ENCODE measurements around the gene GPR39. TPM values are rescaled to one million over a fixed set of nuclear protein-coding genes. Genes with fewer than 3 reads are reported as not detected.

Gene GPR39
- not detected for total RNA-seq
- under 1 TPM in 1 of 3 donors, not detected in 2; 0.05 TPM for polyA plus RNA-seq
- long read RNA-seq, donor 1, result 0 reads
- long read RNA-seq, donor 2, result 0 reads

DNA sequence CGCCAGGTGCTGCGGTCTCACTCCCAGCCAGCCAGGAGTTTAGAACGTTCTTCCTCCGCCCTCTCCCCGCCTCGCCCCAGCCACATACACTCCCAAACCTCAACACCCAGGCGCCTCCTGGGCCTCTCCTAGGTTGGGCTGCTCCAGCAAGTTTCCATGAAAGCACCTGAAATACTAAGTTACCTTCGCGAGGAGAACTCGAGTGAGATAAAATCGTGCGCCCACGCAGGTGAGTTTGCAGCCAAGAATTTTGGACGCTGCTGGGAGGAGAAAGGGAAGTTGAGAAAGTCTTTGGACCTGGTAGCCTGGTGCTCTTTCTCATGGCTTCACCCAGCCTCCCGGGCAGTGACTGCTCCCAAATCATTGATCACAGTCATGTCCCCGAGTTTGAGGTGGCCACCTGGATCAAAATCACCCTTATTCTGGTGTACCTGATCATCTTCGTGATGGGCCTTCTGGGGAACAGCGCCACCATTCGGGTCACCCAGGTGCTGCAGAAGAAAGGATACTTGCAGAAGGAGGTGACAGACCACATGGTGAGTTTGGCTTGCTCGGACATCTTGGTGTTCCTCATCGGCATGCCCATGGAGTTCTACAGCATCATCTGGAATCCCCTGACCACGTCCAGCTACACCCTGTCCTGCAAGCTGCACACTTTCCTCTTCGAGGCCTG is at the start of gene GPR39:
Gene GPR39 (plus strand): TSS at position 83 of the 673 bp plus-strand sequence.
- peak within 1 kb of the TSS in 1 of 8 donors; percentile 8 for H3K27ac ChIP-seq
- H3K4me1 ChIP-seq, result peaks cover 0 to 16% (median 3%) of the 10 kb centered on the region in 6 donors
- no peaks in the 10 kb centered on the region for H3K36me3 ChIP-seq
- H3K4me3 ChIP-seq, result peak within 1 kb of the TSS; percentile 20 to 61 (median 34)
- intact Hi-C loops (cut with DNase I; ENCODE audit: low total_unique reads), result no loop called here
- DNase-seq, result no peak
- TF ChIP-seq POLR2AphosphoS5 (IDR thresholded peaks at IDR 0.05) (no peak), POLR2A (IDR thresholded peaks at IDR 0.05) (no peak), CTCF (IDR thresholded peaks at IDR 0.05 in 8 of 11, conservative IDR thresholded peaks at IDR 0.05 in 3 of 11) (no peak)
- peaks cover 0 to 39% (median 6%) of the 10 kb centered on the region in 7 donors for H3K27me3 ChIP-seq (replicated peaks in 1 of 7)
- no peaks in the 10 kb centered on the region for H3K9me3 ChIP-seq
- WGBS, 5 donors, result 42 to 49% (median 48%) methylated on average over 23 of the region's 23 CpGs

DNA sequence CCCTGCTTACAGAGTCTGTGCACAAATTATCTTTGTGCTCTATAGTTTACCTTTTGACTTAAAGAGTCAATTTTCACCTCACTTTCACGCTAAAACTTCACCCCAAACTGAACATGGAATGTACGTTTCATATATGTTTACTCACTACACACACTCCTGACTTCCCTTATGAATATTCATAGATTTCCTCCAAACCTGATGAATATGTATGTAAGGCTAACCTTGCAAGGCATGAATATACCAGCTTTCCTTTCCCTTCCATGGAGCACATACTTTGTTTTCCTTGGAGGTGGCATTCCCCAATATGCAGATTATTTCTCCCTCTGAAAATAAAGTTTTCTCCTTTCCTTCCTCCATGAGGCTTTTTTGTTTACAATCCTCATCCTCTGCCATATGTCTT is 48.4 kb upstream of the GPR39 start:
- WGBS, 5 donors, result 38 to 45% (median 43%) methylated on average over 2 of the region's 2 CpGs
- H3K36me3 ChIP-seq, result no peaks in the 10 kb centered on the region
- intact Hi-C loops (cut with DNase I; ENCODE audit: low total_unique reads), result no loop called here
- H3K4me1 ChIP-seq, result no peaks in the 10 kb centered on the region
- no peak overlapping the region for H3K27ac ChIP-seq
- peaks cover 0 to 23% (median 13%) of the 10 kb centered on the region in 8 donors for H3K9me3 ChIP-seq
- TF ChIP-seq POLR2A (IDR thresholded peaks at IDR 0.05) (no peak), POLR2AphosphoS5 (IDR thresholded peaks at IDR 0.05) (no peak), CTCF (IDR thresholded peaks at IDR 0.05 in 8 of 11, conservative IDR thresholded peaks at IDR 0.05 in 3 of 11) (no peak)
- H3K4me3 ChIP-seq, result no peak overlapping the region
- H3K27me3 ChIP-seq (replicated peaks in 1 of 7), result no peaks in the 10 kb centered on the region
- no peak for DNase-seq

DNA sequence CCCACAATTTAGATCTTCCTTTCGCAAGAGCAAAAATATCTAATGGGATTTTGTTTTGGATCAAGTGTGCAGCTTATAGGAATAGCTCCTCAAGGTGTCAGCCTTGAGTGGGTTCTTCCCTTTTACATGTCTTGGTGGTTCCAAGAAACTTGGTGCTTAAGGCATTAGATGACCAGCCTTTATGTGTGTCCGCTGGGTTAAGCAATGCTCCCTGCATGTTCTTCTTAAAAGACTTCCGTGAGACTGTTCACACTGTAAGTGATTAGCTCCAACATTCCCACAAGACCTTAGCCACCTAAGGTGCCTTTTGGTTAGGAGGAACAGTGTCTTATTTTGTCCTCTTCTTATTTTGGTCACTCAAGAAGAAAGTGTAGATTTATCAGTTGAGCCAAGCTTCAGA is 44.3 kb upstream of the GPR39 start:
- Histone ChIP-seq H3K9me3 (no peaks in the 10 kb centered on the region), H3K27me3 (replicated peaks in 1 of 7) (no peaks in the 10 kb centered on the region), H3K4me3 (no peak overlapping the region), H3K36me3 (no peaks in the 10 kb centered on the region), H3K27ac (no peak overlapping the region), H3K4me1 (no peaks in the 10 kb centered on the region)
- TF ChIP-seq CTCF (IDR thresholded peaks at IDR 0.05 in 8 of 11, conservative IDR thresholded peaks at IDR 0.05 in 3 of 11) (no peak), POLR2AphosphoS5 (IDR thresholded peaks at IDR 0.05) (no peak), POLR2A (IDR thresholded peaks at IDR 0.05) (no peak)
- 77 to 92% (median 83%) methylated on average over 3 of the region's 3 CpGs for WGBS, 5 donors
- no peak for DNase-seq
- intact Hi-C loops (cut with DNase I; ENCODE audit: low total_unique reads), result no loop called here

GRCh38 chr2:132373391-132374135 is 43.0 kb upstream of the GPR39 start:
- TF ChIP-seq POLR2AphosphoS5 (IDR thresholded peaks at IDR 0.05) (no peak), POLR2A (IDR thresholded peaks at IDR 0.05) (no peak), CTCF (IDR thresholded peaks at IDR 0.05 in 8 of 11, conservative IDR thresholded peaks at IDR 0.05 in 3 of 11) (no peak)
- Histone ChIP-seq H3K9me3 (no peaks in the 10 kb centered on the region), H3K4me3 (no peak overlapping the region), H3K27ac (no peak overlapping the region), H3K36me3 (no peaks in the 10 kb centered on the region), H3K27me3 (replicated peaks in 1 of 7) (no peaks in the 10 kb centered on the region), H3K4me1 (no peaks in the 10 kb centered on the region)
- intact Hi-C loops (cut with DNase I; ENCODE audit: low total_unique reads), result no loop called here
- 59 to 88% (median 80%) methylated on average over 5 of the region's 5 CpGs for WGBS, 5 donors
- DNase-seq, result no peak

Measured in spleen (tissue), 13 donors.